Stimulated activated CD4-positive, alpha-beta T cell treated with anti-CD3 and anti-CD28 coated beads, Interleukin-4, amount 100 ng/mL, for 48 hours (primary cell): Measurements from ENCODE around the gene ZNF394.
"Not testable (repeated sequence)": the region's sequence is repeated elsewhere in the genome, so short reads cannot be mapped to it uniquely, and the experiment has no call there.

Source experiments
- DNase-seq, 2 donors: peaks; one replicate each; pipeline ENCODE4 v3.0.0-alpha.2; 2020; ENCODE audit warnings: low read depth in 2 of 2

ZNF394 gene

GRCh38 chr7:99499721-99500636 lies at the start of gene ZNF394:
TSS of gene ZNF394 (minus strand) at chr7:99500281. CDS start at chr7:99500093, 188 bp downstream.
- peak; percentile 83 to 88 for DNase-seq

DNA sequence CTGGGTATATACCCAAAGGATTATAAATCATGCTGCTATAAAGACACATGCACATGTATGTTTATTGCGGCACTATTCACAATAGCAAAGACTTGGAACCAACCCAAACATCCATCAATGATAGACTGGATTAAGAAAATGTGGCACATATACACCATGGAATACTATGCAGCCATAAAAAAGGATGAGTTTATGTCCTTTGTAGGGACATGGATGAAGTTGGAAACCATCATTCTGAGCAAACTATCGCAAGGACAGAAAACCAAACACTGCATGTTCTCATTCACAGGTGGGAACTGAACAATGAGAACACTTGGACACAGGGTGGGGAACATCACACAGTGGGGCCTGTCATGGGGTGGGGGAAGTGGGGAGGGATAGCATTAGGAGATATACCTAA lies 49.5 kb upstream of the ZNF394 start:
- DNase-seq = not testable (repeated sequence)

GRCh38 chr7:99545308-99545707 lies 45.2 kb upstream of the ZNF394 start:
- not testable (repeated sequence) for DNase-seq

- no peak for DNase-seq
Measured at GRCh38 chr7:99543916-99544315, 43.8 kb upstream of the ZNF394 start.

DNA sequence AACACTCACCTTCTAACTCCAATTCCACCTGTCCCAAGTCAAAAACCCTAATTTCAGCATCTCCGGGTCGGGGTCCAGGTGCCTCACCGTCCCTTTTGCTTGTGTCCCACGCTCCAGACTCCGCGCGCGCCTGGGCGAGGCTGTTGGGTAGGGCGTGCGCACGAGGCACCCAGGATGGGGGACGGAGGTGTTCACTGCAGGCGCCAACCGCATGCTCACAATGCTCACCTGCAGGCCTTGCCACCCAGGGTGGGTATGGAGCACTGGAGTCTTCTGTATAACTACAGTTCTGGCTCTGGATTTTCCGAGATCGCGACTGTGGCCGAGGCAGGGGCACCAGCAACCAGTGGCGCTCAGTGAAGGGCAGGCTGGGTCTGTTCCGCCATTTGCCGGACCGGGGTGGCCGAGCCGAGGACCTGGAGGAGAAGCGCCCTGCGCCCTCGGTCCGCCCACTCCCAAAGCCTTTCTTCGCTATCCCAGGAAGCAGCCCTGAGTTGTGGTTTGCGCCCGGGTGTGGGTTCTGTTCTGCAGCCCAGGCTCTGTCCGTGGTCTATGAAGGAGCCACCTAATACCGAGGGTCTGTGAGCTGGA lies 43.1 kb upstream of the ZNF394 start:
- DNase-seq = no peak

DNA sequence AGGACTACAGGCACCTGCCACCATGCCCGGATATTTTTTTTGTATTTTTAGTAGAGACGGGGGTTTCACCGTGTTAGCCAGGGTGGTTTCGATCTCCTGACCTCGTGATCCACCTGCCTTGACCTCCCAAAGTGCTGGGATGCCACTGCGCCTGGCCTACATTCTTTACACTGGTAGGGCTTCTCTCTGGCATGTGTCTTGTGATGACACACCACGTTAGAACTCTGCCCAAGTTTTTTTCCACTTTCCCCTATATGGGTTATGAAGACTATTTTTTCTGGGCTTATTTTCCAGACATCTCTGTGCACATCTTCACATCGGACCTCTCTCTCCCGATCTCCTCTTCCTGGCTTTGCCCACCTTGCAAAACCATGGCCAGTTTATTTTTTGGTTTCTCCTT lies 41.1 kb upstream of the ZNF394 start:
- DNase-seq = no peak

DNA sequence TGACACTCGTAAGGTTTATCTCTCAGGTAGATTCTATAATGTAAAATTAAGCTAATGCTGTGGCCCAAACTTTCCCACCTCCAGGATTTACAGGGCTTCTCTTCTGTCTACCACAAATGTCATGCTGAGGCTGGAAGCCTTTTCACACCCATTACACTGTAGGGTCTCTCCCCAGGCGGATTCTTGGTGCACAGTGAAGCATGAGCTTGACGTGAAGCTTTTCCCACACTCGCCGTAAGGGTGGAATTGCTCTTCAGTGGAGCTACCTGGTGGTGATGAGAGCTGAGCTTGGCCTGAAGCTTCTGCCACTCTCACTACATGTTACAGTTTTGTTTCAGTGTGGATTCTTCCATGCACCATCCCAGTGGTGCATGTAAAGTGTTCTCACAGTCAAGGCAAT lies 40.5 kb upstream of the ZNF394 start:
- no peak for DNase-seq

DNA sequence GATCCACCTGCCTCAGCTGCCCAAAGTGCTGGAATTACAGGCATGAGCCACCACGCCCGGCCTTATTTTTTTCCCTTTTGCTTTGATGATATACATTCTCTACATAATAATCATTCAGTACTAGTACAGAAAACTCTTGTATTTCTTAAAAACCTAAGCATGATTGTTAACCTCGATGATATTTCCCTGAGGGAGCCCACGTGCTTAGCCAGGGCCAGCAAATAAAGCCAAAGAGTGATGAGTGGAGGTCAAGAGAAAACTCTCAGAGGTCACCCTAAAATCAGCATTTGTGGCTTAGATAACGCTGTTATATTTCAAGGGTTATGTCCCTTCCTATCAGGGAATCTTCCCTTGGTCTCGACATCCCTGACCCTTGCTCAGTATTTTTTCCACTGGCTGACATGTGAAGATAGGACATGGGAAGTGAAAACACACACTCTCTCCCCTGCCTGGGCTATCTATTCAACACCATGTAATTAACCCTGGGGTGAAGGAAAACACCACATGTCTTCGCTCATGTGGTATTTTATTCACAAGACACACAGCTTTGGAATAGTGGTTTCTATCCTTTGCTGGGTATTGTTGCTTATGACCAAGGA lies 39.2 kb upstream of the ZNF394 start:
- DNase-seq = no peak

GRCh38 chr7:99535667-99536066 lies 35.6 kb upstream of the ZNF394 start:
- no peak for DNase-seq

DNA sequence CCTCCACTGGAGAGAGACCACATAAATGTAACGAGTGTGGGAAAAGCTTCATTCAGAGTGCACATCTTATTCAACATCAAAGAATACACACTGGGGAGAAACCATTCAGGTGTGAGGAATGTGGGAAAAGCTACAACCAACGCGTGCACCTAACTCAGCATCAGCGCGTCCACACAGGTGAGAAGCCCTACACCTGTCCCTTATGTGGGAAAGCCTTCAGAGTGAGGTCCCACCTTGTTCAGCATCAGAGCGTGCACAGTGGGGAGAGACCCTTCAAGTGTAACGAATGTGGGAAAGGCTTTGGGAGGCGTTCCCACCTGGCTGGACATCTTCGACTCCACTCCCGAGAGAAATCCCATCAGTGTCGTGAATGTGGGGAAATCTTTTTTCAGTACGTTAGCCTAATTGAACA lies 31.3 kb upstream of the ZNF394 start:
- no peak for DNase-seq

DNA sequence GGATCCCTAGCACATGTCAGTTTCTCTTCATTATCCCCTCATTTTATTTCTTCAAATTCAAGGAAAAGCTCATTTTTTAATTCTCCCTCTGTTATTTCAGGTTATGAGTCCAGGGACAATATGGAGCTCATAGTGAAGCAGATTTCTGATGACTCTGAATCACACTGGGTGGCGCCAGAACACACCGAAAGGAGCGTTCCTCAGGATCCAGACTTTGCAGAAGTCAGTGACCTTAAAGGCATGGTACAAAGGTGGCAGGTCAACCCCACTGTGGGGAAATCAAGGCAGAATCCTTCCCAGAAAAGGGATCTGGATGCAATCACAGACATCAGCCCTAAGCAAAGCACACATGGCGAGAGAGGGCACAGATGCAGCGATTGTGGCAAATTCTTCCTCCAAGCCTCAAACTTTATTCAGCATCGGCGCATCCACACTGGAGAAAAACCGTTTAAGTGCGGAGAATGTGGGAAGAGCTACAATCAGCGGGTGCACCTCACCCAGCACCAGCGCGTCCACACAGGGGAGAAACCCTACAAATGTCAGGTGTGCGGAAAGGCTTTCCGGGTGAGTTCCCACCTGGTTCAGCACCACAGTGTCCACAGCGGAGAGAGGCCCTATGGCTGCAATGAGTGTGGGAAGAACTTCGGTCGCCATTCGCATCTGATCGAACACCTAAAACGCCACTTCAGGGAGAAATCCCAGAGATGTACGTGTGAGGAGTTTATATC lies 25.8 kb upstream of the ZNF394 start:
- DNase-seq = no peak

DNA sequence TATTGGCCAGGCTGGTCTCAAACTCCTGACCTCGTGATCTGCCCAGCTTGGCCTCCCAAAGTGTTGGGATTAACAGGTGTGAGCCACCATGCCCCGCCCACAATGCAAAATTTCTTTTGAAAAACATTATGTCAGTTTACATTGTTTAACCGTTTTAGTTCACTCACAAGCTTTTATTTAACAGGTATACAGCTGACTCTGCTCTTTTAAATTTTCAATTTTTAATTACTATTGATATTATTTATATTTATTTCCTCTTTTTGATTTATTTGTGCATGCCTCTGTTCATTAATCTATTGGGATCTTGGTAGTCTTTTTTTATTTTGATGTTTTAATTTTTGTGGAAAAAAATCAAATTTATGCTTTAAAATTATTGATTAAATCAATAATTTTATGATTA lies 21.3 kb upstream of the ZNF394 start:
- DNase-seq = no peak

DNA sequence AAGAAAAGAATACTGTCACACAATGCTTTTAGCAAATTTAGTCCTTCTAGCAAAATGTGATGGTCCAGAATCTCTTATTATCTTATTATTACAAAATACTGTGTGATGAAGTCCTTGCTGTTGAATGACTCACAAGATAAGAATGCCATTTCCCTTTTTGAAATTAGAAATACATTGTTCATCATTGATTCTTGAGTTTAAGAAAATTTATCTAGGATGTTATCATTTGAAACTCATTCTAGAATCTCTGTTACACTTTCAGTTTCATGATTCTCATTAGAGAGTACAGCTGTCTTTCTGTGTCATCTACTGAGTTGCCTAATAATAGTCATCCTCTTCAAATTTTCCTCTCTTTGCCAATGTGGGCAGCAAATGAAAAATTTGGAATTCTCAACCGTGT lies 14.0 kb upstream of the ZNF394 start:
- no peak for DNase-seq

DNA sequence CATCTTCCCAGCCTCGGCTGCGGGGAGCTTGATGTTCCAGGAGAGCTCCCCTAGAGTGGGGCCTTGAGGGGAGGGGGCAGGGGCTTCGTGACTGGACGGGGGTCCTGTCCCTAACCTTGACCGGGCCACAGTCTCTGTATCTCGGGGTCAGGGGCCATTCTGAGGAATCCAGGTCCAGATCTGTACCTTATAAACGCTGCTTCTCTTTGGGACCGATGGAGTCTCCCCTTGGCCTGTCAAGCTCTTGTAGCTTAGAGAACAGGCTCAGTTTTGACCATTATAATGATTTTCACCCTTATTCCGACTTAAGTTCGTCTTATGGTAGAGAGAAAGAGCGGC lies 5.2 kb upstream of the ZNF394 start:
- no peak for DNase-seq

GRCh38 chr7:99504603-99505323 lies 4.7 kb upstream of the ZNF394 start, which contains the start of gene ZKSCAN5:
TSS of gene ZKSCAN5 (plus strand) at chr7:99504662. CDS start at chr7:99506045, 1,383 bp downstream.
- DNase-seq = peak; percentile 97

DNA sequence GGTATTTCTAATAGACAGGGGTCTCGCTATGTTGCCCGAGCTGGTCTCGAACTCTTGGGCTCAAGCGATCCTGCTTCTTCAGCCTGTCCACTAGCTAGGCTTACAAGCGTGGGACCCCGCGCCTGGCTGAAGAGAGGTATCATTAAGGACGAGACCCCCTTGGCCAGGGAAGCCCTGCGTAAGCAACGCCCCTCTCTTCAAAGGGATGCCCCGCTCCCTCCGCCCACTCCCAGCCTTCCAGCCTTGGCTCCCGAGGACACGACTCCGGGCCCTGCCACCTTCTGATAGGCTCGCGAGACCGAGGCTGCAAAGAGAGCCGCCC lies 4.2 kb upstream of the ZNF394 start:
- DNase-seq = no peak

- not testable (repeated sequence) for DNase-seq
Measured at GRCh38 chr7:99501236-99501635, 1.2 kb upstream of the ZNF394 start.

GRCh38 chr7:99500637-99501009 lies 542 bp upstream of the ZNF394 start:
- DNase-seq = no peak

DNA sequence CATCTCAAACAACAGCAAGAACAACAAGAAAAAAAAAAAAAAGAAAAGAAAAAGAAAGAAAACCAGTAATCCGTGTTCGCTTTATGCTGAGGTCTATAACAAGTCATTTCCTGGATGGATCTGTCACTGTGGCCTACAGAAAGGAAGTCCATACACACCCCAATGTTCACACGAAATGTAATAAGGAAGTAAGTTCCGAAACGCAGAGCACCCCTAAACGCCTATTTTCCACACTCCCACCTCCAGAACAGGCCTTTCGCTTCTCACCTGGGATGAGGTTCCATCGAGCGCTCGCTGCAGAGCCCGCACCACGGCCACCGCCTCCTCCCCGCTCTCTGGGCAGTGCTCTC lies 735 bp downstream of the ZNF394 start:
- no peak for DNase-seq

DNA sequence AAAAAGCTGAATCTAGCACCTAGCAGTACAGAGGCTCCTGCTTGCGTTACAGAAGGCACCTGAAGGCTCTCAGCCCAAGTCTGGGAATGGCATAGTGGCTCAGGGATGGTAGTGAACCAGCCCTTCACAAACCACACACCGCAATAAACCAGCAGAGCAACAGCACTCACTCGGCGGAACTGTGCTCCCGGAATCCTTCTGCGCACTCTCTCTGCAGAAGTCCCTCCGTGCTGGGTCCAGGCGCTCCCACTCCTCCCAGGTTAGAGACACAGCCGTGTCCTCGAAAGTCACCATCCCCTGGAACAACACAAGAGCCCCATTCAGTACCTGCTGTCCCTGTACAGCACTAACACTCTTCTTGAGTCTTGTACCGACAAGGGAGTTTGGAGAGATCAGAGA lies 1.5 kb downstream of the ZNF394 start:
- no peak for DNase-seq

- DNase-seq = no peak
Measured at GRCh38 chr7:99497766-99498545, 2.1 kb downstream of the ZNF394 start.
